Hindlimb muscle (tissue), 1 donor: ENCODE measurements around the gene AOAH. TPM values are rescaled to one million over a fixed set of nuclear protein-coding genes. Genes with fewer than 3 reads are reported as not detected.
"Not testable (repeated sequence)": the region's sequence is repeated elsewhere in the genome, so short reads cannot be mapped to it uniquely, and the experiment has no call there.

Source experiments
- DNase-seq: peaks from one replicate; pipeline ENCODE4 v3.0.0-alpha.2; 2013
- polyA plus RNA-seq: library from polyadenylated mRNA; unstranded; fragments of 120-200 nt; gene quantifications from one replicate; pipeline ENCODE4 v1.2.1, GENCODE V29; 2013; ENCODE audit not compliant: insufficient read length

The AOAH gene
- polyA plus RNA-seq, 1 donor, result 4.5 TPM

GRCh38 chr7:36736899-36737211, 12.6 kb upstream of the AOAH start:
- no peak for DNase-seq

DNA sequence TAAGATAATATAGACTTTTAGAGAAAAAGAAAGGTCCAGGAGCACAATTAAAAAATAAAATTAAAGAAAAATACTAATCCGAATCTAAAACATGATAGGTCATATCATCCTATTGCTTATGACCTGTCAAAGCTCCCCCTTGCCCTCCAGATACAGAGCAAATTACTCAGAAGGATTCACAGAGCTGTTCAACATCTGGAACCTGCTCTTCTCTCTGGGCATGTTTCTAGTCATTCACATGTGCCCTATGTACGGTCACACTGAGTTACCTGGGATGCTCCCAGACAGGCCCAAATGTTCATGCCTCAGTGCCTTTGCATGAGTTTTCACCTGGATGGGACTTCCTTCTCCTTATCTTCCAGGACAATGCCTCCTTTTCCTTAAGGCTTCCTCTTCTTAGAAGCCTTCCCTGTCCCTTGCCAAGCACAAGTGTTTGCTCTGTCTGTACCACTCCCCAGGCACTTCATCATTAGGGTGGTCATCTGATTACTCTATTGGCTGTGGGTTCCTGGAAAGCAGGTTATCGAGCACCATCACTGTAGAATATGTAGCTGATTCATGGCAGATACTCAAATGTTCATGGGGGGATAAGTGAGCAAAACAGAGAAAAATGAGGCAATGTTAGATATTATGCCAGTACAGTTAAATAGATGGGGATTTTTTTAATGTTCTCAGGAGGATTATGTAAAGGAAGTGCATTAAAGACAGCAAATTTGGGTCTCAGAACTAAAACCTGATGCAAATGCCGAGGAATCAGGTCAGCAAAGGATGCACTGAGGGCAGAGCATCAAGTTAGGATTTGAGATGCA, 12.0 kb upstream of the AOAH start:
- no peak for DNase-seq

DNA sequence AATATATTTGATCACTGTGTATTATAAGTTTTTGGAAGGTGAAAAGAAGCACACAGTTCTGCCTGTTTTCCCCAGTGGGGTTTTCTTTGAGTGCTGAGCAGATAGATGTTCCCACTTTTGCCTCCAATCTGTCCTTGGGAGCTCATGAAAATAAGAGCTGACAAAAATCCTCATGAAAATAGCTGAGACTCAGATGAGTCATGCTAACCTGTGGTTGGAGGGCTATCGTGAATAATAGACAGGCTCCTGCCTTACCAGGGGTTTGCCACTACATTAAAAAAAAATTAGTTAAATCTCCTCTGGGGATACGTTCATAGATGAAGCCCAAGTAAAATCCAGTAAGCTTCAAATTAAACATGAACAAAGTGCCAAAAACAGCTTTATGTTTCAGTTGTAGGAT, 10.9 kb upstream of the AOAH start:
- DNase-seq, result no peak

DNA sequence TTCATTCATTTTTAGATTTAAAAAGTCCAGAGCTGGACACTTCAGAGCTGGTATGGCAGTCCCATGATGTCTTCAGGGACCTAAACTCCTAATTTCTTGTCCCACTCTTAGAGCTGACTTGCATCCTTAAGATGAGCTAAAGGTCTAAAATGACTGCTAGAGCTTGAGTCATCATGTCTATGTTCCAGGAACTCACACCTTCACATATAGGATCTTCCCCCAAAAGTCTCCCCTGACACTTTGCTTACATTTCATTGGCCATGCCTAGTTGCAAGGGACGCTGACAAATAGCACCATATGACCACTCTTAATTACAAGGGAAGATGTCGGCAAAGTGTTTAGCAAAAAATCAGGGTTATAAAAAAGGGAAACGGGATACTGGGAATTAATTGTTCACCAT, 10.4 kb upstream of the AOAH start:
- no peak for DNase-seq

DNA sequence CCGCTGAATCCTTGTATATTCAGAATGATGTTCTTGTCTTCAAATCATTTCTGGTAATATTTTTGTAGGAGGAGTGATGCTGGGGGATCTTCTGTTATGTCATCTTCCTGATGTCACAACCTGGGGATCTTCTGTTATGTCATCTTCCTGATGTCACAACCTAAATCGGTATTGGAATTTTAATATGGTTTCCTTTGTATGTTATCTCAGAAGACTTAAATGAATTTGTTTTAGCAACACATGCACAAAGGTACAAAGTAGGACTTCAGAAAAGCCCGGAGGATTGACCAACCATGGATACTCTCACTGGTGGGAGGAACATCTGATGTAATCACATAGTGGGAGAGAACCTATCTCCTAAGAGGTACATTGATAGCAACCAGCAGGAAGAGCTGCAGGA, 9.1 kb upstream of the AOAH start:
- DNase-seq, result no peak

DNA sequence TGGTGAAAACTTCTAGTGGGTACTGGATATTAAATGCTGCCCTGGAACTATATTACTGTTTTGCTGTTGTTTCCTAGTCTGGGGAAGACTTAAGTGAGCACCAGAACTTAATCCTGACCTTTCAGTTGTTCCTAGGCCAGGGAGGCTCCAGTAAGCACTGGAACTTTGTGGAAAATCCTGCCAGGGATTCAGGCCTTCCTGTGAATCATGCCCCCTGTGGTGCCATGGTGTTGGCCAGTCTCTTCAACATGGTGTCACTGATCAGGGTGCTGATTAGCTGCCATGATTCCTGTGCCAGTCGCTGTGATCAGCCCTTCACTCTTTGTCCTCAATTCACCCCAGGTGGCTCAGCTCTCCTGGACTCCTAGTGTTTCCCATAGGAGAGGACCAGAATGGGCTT, 8.5 kb upstream of the AOAH start:
- DNase-seq, result no peak

GRCh38 chr7:36730046-36730445, 5.8 kb upstream of the AOAH start:
- DNase-seq, result no peak

GRCh38 chr7:36728143-36728542, 3.8 kb upstream of the AOAH start:
- no peak for DNase-seq

- DNase-seq, result no peak
Measured at GRCh38 chr7:36726806-36727503, 2.7 kb upstream of the AOAH start.

DNA sequence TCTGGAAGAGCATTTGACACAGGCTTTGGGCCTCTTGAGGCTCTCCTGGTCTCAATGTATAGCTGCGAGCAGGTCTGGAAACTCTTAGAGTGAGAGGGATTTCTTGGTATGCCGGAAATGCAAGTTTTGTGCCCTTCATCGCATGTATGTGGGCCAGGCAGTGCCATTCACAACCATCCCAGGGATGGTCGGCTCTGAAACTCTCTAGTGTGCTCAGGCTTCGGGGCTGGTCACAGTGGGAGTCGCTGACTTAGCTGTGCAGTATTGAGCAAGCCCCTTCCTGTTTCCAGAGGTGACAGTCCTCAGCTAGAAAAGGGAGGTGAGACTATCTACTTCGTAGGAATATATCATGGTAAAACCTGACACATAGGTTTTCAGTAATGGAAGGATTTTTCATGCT, 2.0 kb upstream of the AOAH start:
- DNase-seq, result no peak

GRCh38 chr7:36724996-36725395, 702 bp upstream of the AOAH start:
- no peak for DNase-seq

DNA sequence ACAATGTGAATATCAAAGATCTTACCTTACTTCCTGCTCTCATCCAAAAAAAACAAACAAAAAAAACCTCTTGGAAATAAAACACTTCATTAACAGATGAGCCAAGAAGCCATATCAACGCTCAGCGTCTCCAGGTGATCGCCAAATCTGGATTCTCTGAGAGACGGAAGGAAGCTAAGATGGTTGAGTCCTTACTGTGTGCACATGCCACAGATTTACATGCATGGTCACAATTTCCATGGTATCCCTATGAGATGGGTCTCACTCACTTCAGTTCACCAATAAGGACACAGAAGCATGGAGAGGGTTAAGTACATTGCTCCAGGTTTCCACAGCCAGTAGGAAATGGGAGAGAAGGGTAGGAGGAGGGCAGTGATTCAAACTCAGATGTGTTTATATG, 1.0 kb downstream of the AOAH start:
- no peak for DNase-seq

DNA sequence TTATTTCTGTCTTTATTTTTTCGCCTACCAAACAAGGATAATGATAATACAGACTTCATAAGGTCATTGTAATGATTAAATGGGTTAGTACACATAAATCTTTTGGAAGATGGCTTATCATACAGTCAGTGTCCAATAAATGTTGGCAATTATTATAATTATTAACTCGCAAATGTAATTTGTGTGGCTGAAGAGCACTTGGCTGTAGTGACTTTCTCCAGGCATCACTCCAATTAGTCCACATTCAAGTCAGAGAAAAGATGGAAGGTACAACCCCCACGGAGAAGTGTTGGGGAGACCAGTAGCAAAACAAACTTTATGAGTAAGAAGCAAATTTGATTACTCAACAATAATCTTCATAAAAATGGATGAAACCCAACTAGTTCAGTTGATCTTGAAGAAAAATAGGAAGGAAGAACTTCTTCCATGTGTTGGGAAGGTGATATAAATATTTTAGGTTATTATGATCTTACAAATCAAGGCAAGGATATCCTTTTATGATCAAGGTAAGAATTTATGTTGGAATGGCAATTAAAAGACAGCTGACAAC, 5.1 kb downstream of the AOAH start:
- DNase-seq, result no peak

DNA sequence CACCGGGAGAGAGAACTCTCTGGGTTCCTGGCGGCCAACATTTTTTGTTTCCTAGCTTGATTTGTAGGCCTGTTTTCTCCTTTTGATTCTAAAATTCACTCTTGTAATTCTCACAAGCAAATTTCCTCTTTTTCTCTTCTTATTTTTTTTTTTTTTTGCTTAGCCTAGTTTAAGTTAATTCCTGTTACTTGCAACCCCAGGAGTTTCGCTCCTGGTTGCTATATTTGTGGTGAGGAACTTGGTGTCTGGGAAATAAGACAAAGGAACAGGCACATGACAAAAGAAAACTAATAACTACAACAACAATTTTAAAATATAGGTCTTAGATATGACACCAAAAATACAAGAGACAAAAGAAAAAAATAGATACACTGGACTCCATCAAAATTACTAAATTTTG, 6.7 kb downstream of the AOAH start:
- no peak for DNase-seq

DNA sequence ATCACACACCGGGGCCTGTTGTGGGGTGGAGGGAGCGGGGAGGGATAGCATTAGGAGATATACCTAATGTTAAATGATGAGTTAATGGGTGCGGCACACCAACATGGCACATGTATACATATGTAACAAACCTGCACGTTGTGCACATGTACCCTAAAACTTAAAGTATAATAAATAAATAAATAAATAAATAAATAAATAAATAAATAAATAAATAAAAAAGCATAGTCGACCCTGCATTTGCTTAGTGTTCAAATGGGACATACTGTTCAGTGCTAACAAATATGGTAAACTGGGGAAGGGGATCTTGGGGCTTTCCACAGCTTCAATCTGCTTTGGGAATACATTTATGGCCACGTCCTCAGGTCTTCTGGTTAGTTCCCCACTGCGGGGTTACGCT, 7.5 kb downstream of the AOAH start:
- not testable (repeated sequence) for DNase-seq

DNA sequence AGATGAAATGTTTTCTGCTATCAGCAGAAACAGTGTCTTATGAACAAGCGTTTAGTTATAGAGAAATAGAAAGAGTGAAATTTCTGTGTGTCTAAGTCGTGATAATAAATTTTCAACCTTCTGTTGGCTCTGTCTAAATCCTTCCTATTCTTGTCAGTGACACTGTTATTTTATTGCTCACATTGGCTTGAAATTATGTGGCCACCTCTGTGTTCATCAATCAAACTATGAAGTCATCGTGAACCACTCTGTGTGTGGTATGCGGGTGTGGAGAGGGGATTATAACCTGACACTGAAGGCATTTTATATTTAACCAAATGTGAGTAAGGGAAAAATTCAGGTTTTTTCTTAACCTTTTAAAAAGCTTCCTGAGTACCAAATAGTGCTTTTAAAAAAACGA, 12.3 kb downstream of the AOAH start:
- DNase-seq, result no peak

GRCh38 chr7:36711256-36711655, 13.0 kb downstream of the AOAH start:
- no peak for DNase-seq

DNA sequence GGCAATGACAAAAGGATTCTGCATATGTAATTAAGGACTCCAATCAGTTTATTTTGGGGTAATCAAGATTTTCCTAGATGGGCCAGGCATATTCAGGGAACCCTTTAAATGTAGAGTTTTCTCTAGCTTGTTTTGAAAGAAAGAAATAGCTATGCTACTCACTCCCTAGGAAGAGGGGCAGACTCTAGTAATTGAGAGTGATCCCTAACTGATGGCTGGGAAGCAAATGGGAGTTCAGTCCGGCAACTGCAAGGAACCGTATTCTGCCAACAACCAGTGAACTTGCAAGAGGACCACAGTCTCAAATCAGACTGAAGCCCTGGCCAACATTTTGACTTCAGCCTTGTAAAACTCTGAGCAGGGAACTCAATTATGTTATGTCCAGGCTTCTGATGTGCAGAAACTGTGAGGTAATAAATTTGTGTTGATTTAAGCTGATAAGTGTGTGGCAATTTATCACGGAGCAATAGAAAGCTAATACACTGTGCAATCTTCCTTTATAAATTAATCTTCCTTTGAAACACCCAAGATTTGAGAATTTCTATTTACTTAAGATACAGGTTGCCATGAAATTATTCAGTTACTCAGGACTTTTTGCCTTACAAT, 14.0 kb downstream of the AOAH start:
- no peak for DNase-seq

DNA sequence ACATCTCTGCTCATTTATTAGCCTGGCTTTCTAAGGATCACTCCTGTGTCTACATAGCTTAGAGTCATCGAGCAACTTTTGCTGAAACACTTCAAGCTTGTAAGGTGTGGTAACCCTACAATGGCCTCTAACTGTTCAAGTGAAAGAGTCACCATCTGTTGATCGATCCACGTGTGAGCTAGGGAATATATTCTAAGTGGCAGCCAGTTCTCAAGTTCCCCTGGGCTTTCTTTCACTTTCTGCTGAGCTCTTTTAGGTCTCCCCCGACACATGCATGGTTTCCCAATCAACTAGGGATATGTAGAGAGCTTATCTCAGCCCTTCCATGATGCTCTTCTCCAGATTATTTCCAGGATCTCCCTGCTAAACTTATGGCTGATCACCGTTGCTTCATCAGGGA, 15.5 kb downstream of the AOAH start:
- DNase-seq, result no peak

GRCh38 chr7:36707898-36708297, 16.4 kb downstream of the AOAH start:
- no peak for DNase-seq

GRCh38 chr7:36707465-36707864, 16.8 kb downstream of the AOAH start:
- DNase-seq, result no peak

- not testable (repeated sequence) for DNase-seq
Measured at GRCh38 chr7:36703860-36704259, 20.4 kb downstream of the AOAH start.

GRCh38 chr7:36692456-36692855, 31.8 kb downstream of the AOAH start:
- DNase-seq, result no peak

GRCh38 chr7:36691983-36692382, 32.3 kb downstream of the AOAH start:
- no peak for DNase-seq
